MCF 10A (cell line): ENCODE results near the gene FAM170B. TPM values are rescaled to one million over a fixed set of nuclear protein-coding genes. Genes with fewer than 3 reads are reported as not detected.

ENCODE experiments used
- BruUV-seq: library from RNA; stranded (reverse); fragments of 400-500 nt; replicated peaks from 2 replicates; lab custom pipeline; 2021; lab: Mats Ljungman, UMichigan
- CTCF ChIA-PET: fragments of 300-600 bp; sonication (Branson Sonifier 250); formaldehyde crosslinking; extraction: SDS; loops from one replicate; lab custom pipeline; 2021; ENCODE audit warnings: antibody characterized with exemption, inconsistent platforms; lab: Yijun Ruan, JAX
- POLR2A ChIA-PET: fragments of 300-600, 350-650 bp; sonication (Branson Sonifier 250); formaldehyde crosslinking; extraction: SDS; loops from one replicate; lab custom pipeline; 2020; ENCODE audit warnings: antibody characterized with exemption, inconsistent platforms; lab: Yijun Ruan, JAX
- DNase-seq: peaks from one replicate; pipeline ENCODE4 v3.0.0-alpha.2; 2018; ENCODE audit not compliant: unreplicated experiment
- H3K27ac Mint-ChIP-seq: one replicate; pipeline ENCODE4 v1.8.0; 2022; ENCODE audit warnings: mild to moderate bottlenecking, low read depth, mixed read lengths; ENCODE audit not compliant: unreplicated experiment
- H3K27me3 Mint-ChIP-seq: one replicate; pipeline ENCODE4 v1.8.0; 2022; ENCODE audit warnings: mixed read lengths; ENCODE audit not compliant: insufficient read depth, unreplicated experiment
- H3K36me3 Mint-ChIP-seq: one replicate; pipeline ENCODE4 v1.8.0; 2022; ENCODE audit warnings: mild to moderate bottlenecking, moderate library complexity, mixed read lengths; ENCODE audit not compliant: insufficient read depth, unreplicated experiment
- H3K4me1 Mint-ChIP-seq: one replicate; pipeline ENCODE4 v1.8.0; 2022; ENCODE audit warnings: mixed read lengths; ENCODE audit not compliant: insufficient read depth, unreplicated experiment
- H3K4me3 Mint-ChIP-seq: one replicate; pipeline ENCODE4 v1.8.0; 2022; ENCODE audit warnings: mild to moderate bottlenecking, moderate library complexity, mixed read lengths; ENCODE audit not compliant: unreplicated experiment
- H3K9me3 Mint-ChIP-seq: one replicate; pipeline ENCODE4 v1.8.0; 2022; ENCODE audit warnings: mixed read lengths; ENCODE audit not compliant: unreplicated experiment
- CTCF ChIP-seq: fragments of 200-600 bp; IDR thresholded peaks from one replicate; pipeline ENCODE4 v1.8.0; 2022; ENCODE audit warnings: antibody characterized with exemption, mild to moderate bottlenecking; ENCODE audit not compliant: unreplicated experiment
- intact Hi-C: fragments of 100-400 bp; cut with micrococcal nuclease; formaldehyde crosslinking; loops from 2 replicates; pipeline ENCODE4 v1.14.1; 2022
- total RNA-seq: library from RNA; stranded (reverse); gene quantifications from 2 replicates; pipeline ENCODE4 v1.2.3, GENCODE V29; 2022

FAM170B gene
- total RNA-seq, 1 experiment from 2014 or later = not detected

- H3K4me3 Mint-ChIP-seq = no peak overlapping the region
- CTCF ChIA-PET = no interaction called here
- H3K9me3 Mint-ChIP-seq = peaks cover 7% of the 10 kb centered on the region
These were observed 42.2 kb downstream of the FAM170B start for GRCh38 chr10:49091450-49092210.

GRCh38 chr10:49090696-49091380, 43.0 kb downstream of the FAM170B start:
- ChIA-PET CTCF (no interaction called here), POLR2A (no interaction called here)
- H3K27me3 Mint-ChIP-seq = peaks cover 28% of the 10 kb centered on the region
- H3K36me3 Mint-ChIP-seq = no peaks in the 10 kb centered on the region
- no TSS peak for BruUV-seq
- no peak overlapping the region for H3K27ac Mint-ChIP-seq
- H3K9me3 Mint-ChIP-seq = peaks cover 12% of the 10 kb centered on the region
- no peak for TF ChIP-seq CTCF
- no peaks in the 10 kb centered on the region for H3K4me1 Mint-ChIP-seq
- H3K4me3 Mint-ChIP-seq = no peak overlapping the region
- DNase-seq = no peak
- intact Hi-C loops = no loop called here

More at GRCh38 chr10:49091450-49092210, 42.2 kb downstream of the FAM170B start:
- no TSS peak for BruUV-seq
- POLR2A ChIA-PET = interaction anchor here (0.6 kb wide), 1 partner anchor 182 kb away, joined by 3 read pairs; no protein-coding TSS in a partner anchor
- no peak for TF ChIP-seq CTCF
- Mint-ChIP-seq H3K27me3 (peaks cover 31% of the 10 kb centered on the region), H3K36me3 (no peaks in the 10 kb centered on the region), H3K27ac (no peak overlapping the region), H3K4me1 (no peaks in the 10 kb centered on the region)
- no peak for DNase-seq
- intact Hi-C loops = no loop called here

- no TSS peak for BruUV-seq
- no peaks in the 10 kb centered on the region for H3K4me1 Mint-ChIP-seq
- DNase-seq = no peak
- H3K27ac Mint-ChIP-seq = no peak overlapping the region
- intact Hi-C loops = no loop called here
- ChIA-PET POLR2A (no interaction called here), CTCF (no interaction called here)
- no peak overlapping the region for H3K4me3 Mint-ChIP-seq
- H3K36me3 Mint-ChIP-seq = no peaks in the 10 kb centered on the region
- no peak for TF ChIP-seq CTCF
- peaks cover 22% of the 10 kb centered on the region for H3K27me3 Mint-ChIP-seq
- H3K9me3 Mint-ChIP-seq = peaks cover 12% of the 10 kb centered on the region
These were observed 43.6 kb downstream of the FAM170B start for GRCh38 chr10:49090189-49090575.

GRCh38 chr10:49089557-49090188, 44.1 kb downstream of the FAM170B start:
- no TSS peak for BruUV-seq
- CTCF ChIA-PET = no interaction called here
- peaks cover 19% of the 10 kb centered on the region for H3K27me3 Mint-ChIP-seq

More at GRCh38 chr10:49089557-49090188, 44.1 kb downstream of the FAM170B start:
- DNase-seq = no peak
- H3K4me1 Mint-ChIP-seq = no peaks in the 10 kb centered on the region
- POLR2A ChIA-PET = interaction anchor here (0.5 kb wide), 1 partner anchor 37 kb away, joined by 3 read pairs; no protein-coding TSS in a partner anchor
- intact Hi-C loops = no loop called here
- no peak for TF ChIP-seq CTCF
- no peak overlapping the region for H3K4me3 Mint-ChIP-seq
- peaks cover 12% of the 10 kb centered on the region for H3K9me3 Mint-ChIP-seq
- H3K27ac Mint-ChIP-seq = no peak overlapping the region
- H3K36me3 Mint-ChIP-seq = no peaks in the 10 kb centered on the region
